ENCODE data around the gene TTLL7.

GRCh38 chr1:84008631-84009030 lies 9.7 kb upstream of the TTLL7 start:
- no peak for TF ChIP-seq CTCF (IDR thresholded peaks at IDR 0.05)
- no peak for TF ChIP-seq POLR2A (IDR thresholded peaks at IDR 0.05)
